ENCODE data around the gene KNG1.

DNA sequence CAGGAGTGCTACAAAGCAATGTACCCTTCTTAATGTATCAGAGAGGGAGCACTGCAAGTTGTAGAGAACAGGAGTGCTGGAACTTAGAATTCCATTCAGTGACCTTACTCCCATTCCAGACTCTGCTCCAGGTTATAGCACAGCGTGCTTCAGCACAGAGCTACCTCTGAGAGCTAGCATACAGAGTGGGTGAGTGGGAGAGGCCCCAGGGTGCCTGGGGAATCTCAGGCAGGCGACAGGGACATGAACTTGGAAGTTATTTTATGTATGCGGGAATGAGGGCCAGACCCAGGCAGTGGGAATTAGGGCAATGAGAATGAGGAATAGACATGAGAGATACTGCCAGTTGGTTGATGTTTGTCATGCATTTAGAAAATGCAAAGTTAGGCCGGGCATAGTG lies 3.7 kb upstream of the KNG1 start:
- TF ChIP-seq, protein P1, sequence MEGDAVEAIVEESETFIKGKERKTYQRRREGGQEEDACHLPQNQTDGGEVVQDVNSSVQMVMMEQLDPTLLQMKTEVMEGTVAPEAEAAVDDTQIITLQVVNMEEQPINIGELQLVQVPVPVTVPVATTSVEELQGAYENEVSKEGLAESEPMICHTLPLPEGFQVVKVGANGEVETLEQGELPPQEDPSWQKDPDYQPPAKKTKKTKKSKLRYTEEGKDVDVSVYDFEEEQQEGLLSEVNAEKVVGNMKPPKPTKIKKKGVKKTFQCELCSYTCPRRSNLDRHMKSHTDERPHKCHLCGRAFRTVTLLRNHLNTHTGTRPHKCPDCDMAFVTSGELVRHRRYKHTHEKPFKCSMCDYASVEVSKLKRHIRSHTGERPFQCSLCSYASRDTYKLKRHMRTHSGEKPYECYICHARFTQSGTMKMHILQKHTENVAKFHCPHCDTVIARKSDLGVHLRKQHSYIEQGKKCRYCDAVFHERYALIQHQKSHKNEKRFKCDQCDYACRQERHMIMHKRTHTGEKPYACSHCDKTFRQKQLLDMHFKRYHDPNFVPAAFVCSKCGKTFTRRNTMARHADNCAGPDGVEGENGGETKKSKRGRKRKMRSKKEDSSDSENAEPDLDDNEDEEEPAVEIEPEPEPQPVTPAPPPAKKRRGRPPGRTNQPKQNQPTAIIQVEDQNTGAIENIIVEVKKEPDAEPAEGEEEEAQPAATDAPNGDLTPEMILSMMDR (IDR thresholded peaks at IDR 0.05): no peak
- TF ChIP-seq POLR2A (IDR thresholded peaks at IDR 0.05): no peak
